ENCODE measurements around the gene ERGIC2. TPM values are rescaled to one million over a fixed set of nuclear protein-coding genes. Genes with fewer than 3 reads are reported as not detected.

ERGIC2 gene
- total RNA-seq, 1 donor from 2014 or later: 52.8 TPM

GRCh38 chr12:29414368-29414767, 33.4 kb upstream of the ERGIC2 start:
- intact Hi-C loops (cut with DNase I): no loop called here
- H3K9me3 ChIP-seq: no peaks in the 10 kb centered on the region
- TF ChIP-seq POLR2A (IDR thresholded peaks at IDR 0.05) (no peak), POLR2AphosphoS5 (IDR thresholded peaks at IDR 0.05; ENCODE audit: insufficient read depth in 1 of 2, low read depth in 1 of 2) (no peak)
- TF ChIP-seq, protein P1, sequence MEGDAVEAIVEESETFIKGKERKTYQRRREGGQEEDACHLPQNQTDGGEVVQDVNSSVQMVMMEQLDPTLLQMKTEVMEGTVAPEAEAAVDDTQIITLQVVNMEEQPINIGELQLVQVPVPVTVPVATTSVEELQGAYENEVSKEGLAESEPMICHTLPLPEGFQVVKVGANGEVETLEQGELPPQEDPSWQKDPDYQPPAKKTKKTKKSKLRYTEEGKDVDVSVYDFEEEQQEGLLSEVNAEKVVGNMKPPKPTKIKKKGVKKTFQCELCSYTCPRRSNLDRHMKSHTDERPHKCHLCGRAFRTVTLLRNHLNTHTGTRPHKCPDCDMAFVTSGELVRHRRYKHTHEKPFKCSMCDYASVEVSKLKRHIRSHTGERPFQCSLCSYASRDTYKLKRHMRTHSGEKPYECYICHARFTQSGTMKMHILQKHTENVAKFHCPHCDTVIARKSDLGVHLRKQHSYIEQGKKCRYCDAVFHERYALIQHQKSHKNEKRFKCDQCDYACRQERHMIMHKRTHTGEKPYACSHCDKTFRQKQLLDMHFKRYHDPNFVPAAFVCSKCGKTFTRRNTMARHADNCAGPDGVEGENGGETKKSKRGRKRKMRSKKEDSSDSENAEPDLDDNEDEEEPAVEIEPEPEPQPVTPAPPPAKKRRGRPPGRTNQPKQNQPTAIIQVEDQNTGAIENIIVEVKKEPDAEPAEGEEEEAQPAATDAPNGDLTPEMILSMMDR (IDR thresholded peaks at IDR 0.05): no peak
- H3K27ac ChIP-seq: no peak overlapping the region
- no peak overlapping the region for H3K4me3 ChIP-seq
- no peaks in the 10 kb centered on the region for H3K27me3 ChIP-seq
- no peak for DNase-seq (ENCODE audit: extremely low spot score in 2 of 2)
- no peaks in the 10 kb centered on the region for H3K36me3 ChIP-seq
- no peaks in the 10 kb centered on the region for H3K4me1 ChIP-seq

DNA sequence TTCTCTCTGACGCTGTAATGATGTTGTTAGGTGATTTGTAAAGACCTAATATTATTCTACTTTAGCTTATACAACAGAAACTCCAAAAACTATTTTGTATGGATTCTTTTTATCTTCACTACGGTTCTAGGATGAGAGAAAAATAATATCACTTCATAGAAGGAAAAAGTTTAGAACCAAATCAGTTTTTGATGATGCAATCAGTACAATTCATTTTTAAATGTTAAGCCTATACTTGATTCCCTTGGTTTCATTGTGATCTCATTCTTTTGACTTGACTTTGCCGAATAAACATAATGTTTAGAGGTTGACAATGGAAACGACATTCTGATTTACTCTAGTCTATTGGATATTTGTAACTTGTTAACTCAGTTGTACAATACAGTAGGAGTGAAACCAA, 24.6 kb upstream of the ERGIC2 start:
- Histone ChIP-seq H3K36me3 (no peaks in the 10 kb centered on the region), H3K27ac (no peak overlapping the region), H3K4me1 (no peaks in the 10 kb centered on the region), H3K9me3 (no peaks in the 10 kb centered on the region), H3K4me3 (no peak overlapping the region), H3K27me3 (no peaks in the 10 kb centered on the region)
- TF ChIP-seq, protein P1 (IDR thresholded peaks at IDR 0.05): no peak
- TF ChIP-seq POLR2A (IDR thresholded peaks at IDR 0.05): no peak
- TF ChIP-seq POLR2AphosphoS5 (IDR thresholded peaks at IDR 0.05; ENCODE audit: insufficient read depth in 1 of 2, low read depth in 1 of 2): no peak
- intact Hi-C loops (cut with DNase I): no loop called here
- DNase-seq (ENCODE audit: extremely low spot score in 2 of 2): no peak

DNA sequence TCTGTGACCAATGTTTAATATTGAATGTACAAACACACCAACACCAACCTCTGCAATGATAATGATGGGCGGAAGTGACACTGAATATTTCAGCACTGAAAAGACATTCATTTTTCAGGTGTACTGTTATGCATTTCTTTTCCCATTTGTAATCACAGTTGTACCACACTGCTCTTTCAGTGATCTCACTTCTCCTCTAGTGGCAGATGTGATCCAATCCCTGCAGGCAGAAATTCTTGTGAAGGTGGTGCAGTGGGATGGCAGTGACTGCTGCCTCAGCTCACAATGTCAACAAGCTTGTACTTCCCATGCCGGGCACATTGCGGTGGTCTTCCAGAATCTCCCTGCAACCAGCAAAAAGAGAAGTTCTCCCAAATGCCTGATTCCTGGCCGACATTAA, 23.0 kb upstream of the ERGIC2 start:
- no peak overlapping the region for H3K4me3 ChIP-seq
- intact Hi-C loops (cut with DNase I): no loop called here
- TF ChIP-seq POLR2AphosphoS5 (IDR thresholded peaks at IDR 0.05; ENCODE audit: insufficient read depth in 1 of 2, low read depth in 1 of 2) (no peak), POLR2A (IDR thresholded peaks at IDR 0.05) (no peak)
- TF ChIP-seq, protein P1 (IDR thresholded peaks at IDR 0.05): no peak
- DNase-seq (ENCODE audit: extremely low spot score in 2 of 2): no peak
- H3K9me3 ChIP-seq: no peaks in the 10 kb centered on the region
- no peaks in the 10 kb centered on the region for H3K27me3 ChIP-seq
- no peak overlapping the region for H3K27ac ChIP-seq
- no peaks in the 10 kb centered on the region for H3K36me3 ChIP-seq
- H3K4me1 ChIP-seq: no peaks in the 10 kb centered on the region

DNA sequence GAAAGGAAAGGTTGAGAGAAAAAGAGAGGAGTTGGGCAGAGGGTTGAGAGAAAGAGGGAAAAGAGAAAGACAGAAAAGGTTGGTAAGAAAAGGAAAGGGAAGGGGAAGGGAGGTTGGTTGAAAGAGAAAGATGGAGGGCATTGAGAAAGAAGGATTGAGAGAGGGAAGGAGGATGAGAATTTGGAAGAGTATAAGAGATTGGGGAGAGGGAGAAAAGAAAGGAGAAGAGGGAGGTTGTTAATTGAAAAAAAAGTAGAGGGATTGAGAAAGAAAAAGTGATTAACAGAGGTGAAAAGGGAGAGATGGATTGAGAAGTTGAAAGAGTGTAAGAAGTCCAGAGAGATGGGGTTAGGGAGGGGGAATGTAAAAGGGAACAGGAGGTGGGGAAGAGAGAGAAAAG, 21.5 kb upstream of the ERGIC2 start:
- no peak overlapping the region for H3K27ac ChIP-seq
- no peak for TF ChIP-seq POLR2AphosphoS5 (IDR thresholded peaks at IDR 0.05; ENCODE audit: insufficient read depth in 1 of 2, low read depth in 1 of 2)
- TF ChIP-seq POLR2A (IDR thresholded peaks at IDR 0.05): no peak
- TF ChIP-seq, protein P1 (IDR thresholded peaks at IDR 0.05): no peak
- H3K9me3 ChIP-seq: no peaks in the 10 kb centered on the region
- H3K27me3 ChIP-seq: no peaks in the 10 kb centered on the region
- no peaks in the 10 kb centered on the region for H3K4me1 ChIP-seq
- no peaks in the 10 kb centered on the region for H3K36me3 ChIP-seq
- intact Hi-C loops (cut with DNase I): no loop called here
- DNase-seq (ENCODE audit: extremely low spot score in 2 of 2): no peak
- no peak overlapping the region for H3K4me3 ChIP-seq

GRCh38 chr12:29398495-29398894, 17.5 kb upstream of the ERGIC2 start:
- TF ChIP-seq, protein P1 (IDR thresholded peaks at IDR 0.05): no peak
- TF ChIP-seq POLR2AphosphoS5 (IDR thresholded peaks at IDR 0.05; ENCODE audit: insufficient read depth in 1 of 2, low read depth in 1 of 2) (no peak), POLR2A (IDR thresholded peaks at IDR 0.05) (no peak)
- Histone ChIP-seq H3K36me3 (no peaks in the 10 kb centered on the region), H3K4me1 (no peaks in the 10 kb centered on the region), H3K27me3 (no peaks in the 10 kb centered on the region), H3K9me3 (no peaks in the 10 kb centered on the region), H3K4me3 (no peak overlapping the region), H3K27ac (no peak overlapping the region)
- intact Hi-C loops (cut with DNase I): no loop called here
- DNase-seq (ENCODE audit: extremely low spot score in 2 of 2): no peak
